CD4-positive, alpha-beta memory T cell (primary cell): ENCODE data around the gene SLC51B. TPM values are rescaled to one million over a fixed set of nuclear protein-coding genes. Genes with fewer than 3 reads are reported as not detected.
"Not testable (repeated sequence)": the region's sequence is repeated elsewhere in the genome, so short reads cannot be mapped to it uniquely, and the experiment has no call there.

Source experiments
- CTCF ChIA-PET: fragments of 350-600 bp; sonication (Branson Sonifier 250); formaldehyde crosslinking; loops from one replicate; lab custom pipeline; 2021; ENCODE audit warnings: inconsistent platforms; ENCODE audit not compliant: partially characterized antibody; lab: Charles Lee
- POLR2A ChIA-PET: fragments of 350-600 bp; sonication (Branson Sonifier 250); formaldehyde crosslinking; loops from one replicate; lab custom pipeline; 2021; ENCODE audit not compliant: partially characterized antibody; lab: Charles Lee
- DNase-seq, 5 donors: peaks; one replicate each; pipeline versions ENCODE4 v3.0.0 to v3.0.0-alpha.2; 2020 to 2022; ENCODE audit warnings: mixed read lengths in 1 of 5
- H3K27ac ChIP-seq: one replicate; pipeline ENCODE4 v1.7.0; 2013; ENCODE audit warnings: low read depth, low read length
- H3K27me3 ChIP-seq: 2 replicates; pipeline ENCODE4 v1.7.0; 2013; ENCODE audit warnings: mild to moderate bottlenecking, low read length, moderate library complexity; ENCODE audit not compliant: insufficient read depth
- H3K36me3 ChIP-seq: 2 replicates; pipeline ENCODE4 v1.7.0; 2013; ENCODE audit warnings: mild to moderate bottlenecking, low read length, moderate library complexity; ENCODE audit not compliant: insufficient read depth
- H3K4me1 ChIP-seq: 2 replicates; pipeline ENCODE4 v1.7.0; 2013; ENCODE audit warnings: mild to moderate bottlenecking, low read length, moderate library complexity; ENCODE audit not compliant: insufficient read depth
- H3K4me3 ChIP-seq, 2 donors: one replicate each; pipeline ENCODE4 v1.7.0; 2013; ENCODE audit warnings: low read length in 2 of 2, mild to moderate bottlenecking in 1 of 2
- H3K9me3 ChIP-seq, 2 donors: one replicate each; pipeline ENCODE4 v1.7.0; 2013; ENCODE audit warnings: low read length in 2 of 2, control low read depth in 1 of 2; ENCODE audit not compliant: control insufficient read depth in 1 of 2
- H3K27ac Mint-ChIP-seq, 7 donors: one replicate each; pipeline ENCODE4 v1.8.0; 2020 to 2021; ENCODE audit warnings: mixed read lengths in 7 of 7, mild to moderate bottlenecking in 6 of 7, inconsistent platforms in 3 of 7, moderate library complexity in 3 of 7
- H3K27me3 Mint-ChIP-seq, 2 donors: one replicate each; pipeline ENCODE4 v1.8.0; 2020 to 2021; ENCODE audit warnings: mixed read lengths in 2 of 2
- H3K36me3 Mint-ChIP-seq, 2 donors: one replicate each; pipeline ENCODE4 v1.8.0; 2020 to 2021; ENCODE audit warnings: mixed read lengths in 2 of 2, inconsistent platforms in 1 of 2, mild to moderate bottlenecking in 1 of 2
- H3K4me1 Mint-ChIP-seq, 4 donors: one replicate each; pipeline ENCODE4 v1.8.0; 2020 to 2021; ENCODE audit warnings: mixed read lengths in 4 of 4, mild to moderate bottlenecking in 1 of 4
- H3K4me3 Mint-ChIP-seq, 8 donors: one replicate each; pipeline ENCODE4 v1.8.0; 2020 to 2021; ENCODE audit warnings: mixed read lengths in 8 of 8, mild to moderate bottlenecking in 7 of 8, moderate library complexity in 6 of 8, inconsistent platforms in 3 of 8
- H3K9me3 Mint-ChIP-seq, 8 donors: one replicate each; pipeline ENCODE4 v1.8.0; 2020 to 2021; ENCODE audit warnings: mixed read lengths in 8 of 8, mild to moderate bottlenecking in 5 of 8, inconsistent platforms in 3 of 8, moderate library complexity in 1 of 8
- intact Hi-C: fragments of 100-400 bp; cut with micrococcal nuclease; formaldehyde crosslinking; loops from one replicate; pipeline ENCODE4 v1.15.1; 2023
- polyA plus RNA-seq, 2 donors: library from polyadenylated mRNA; unstranded; fragments of 300-500 nt; fragmentation: Illumina TruSeq; gene quantifications; one replicate each; pipeline ENCODE4 v1.2.3, GENCODE V29; 2021
- total RNA-seq, 2 experiments: library from RNA; stranded (reverse); gene quantifications; one replicate each; pipeline ENCODE4 v1.2.3, GENCODE V29; 2021

Gene SLC51B
- total and polyA plus RNA-seq, 4 experiments from 2014 or later, result not detected

DNA sequence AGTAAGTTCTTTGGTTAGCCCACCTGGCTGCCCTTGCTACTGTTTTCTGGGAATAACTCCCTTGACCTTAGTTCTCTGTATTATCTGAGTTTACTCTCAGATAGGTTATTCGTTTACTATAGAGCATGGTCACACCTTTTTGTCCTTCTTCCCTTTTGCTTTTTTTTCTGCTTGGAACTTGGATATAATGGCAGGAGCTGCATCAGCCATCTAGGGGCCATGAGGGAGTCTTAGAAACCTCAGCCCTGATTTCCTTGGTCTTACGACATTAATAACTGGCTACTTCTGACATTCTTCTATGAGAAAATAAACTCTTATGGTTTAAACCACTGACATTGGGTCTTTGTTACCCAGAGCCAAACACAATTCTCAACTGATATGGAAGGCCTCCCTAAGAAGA lies 3.4 kb upstream of the SLC51B start:
- intact Hi-C loops, result no loop called here
- POLR2A ChIA-PET, result no interaction called here
- CTCF ChIA-PET, result no interaction called here

DNA sequence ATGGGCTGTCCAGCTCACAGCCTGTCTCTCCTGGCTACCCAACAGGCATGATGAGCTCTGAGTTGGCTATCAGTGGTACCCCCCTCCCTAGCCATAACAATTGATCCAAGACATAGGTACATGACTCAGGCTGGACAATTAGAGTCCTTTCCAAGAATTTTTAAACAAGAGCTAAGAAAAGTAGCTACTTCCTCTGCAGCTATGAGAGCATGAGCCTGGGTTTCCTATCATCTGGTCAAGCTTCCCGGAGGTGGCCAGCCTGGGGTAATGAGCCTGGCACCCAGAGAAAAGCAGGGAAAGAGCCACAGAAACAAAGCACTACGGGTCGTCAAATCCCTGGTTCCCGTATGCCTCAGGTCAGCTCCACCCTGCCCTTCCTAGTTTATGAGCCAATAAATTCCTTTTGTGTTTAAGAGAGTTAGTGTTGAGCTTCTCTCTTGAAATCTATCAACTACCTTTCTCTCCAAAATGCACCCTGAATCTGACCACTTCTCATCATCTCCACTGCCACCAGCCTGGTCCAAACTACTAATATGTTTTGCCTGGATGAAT lies 2.3 kb upstream of the SLC51B start:
- no peak overlapping the region for H3K27ac Mint-ChIP-seq
- no peaks in the 10 kb centered on the region for H3K4me1 Mint-ChIP-seq
- H3K4me1 ChIP-seq, result no peaks in the 10 kb centered on the region
- intact Hi-C loops, result no loop called here
- no peak for DNase-seq
- no peak overlapping the region for H3K4me3 Mint-ChIP-seq
- H3K4me3 ChIP-seq, result no peak overlapping the region
- H3K36me3 ChIP-seq, result no peaks in the 10 kb centered on the region
- H3K36me3 Mint-ChIP-seq, result no peaks in the 10 kb centered on the region
- ChIA-PET CTCF (interaction anchor here (1.2 kb wide), 1 partner anchor 9 kb away, joined by 3 read pairs; no protein-coding TSS in a partner anchor), POLR2A (no interaction called here)
- H3K27ac ChIP-seq, result no peak overlapping the region
- H3K9me3 ChIP-seq, result no peaks in the 10 kb centered on the region
- H3K9me3 Mint-ChIP-seq, result no peaks in the 10 kb centered on the region
- no peaks in the 10 kb centered on the region for H3K27me3 ChIP-seq
- H3K27me3 Mint-ChIP-seq, result peaks cover 5 to 6% of the 10 kb centered on the region in 2 donors

More for the DNA sequence above, 3.4 kb upstream of the SLC51B start:
- H3K4me1 Mint-ChIP-seq, result no peaks in the 10 kb centered on the region
- H3K9me3 ChIP-seq, result no peaks in the 10 kb centered on the region
- H3K4me3 ChIP-seq, result no peak overlapping the region
- no peaks in the 10 kb centered on the region for H3K9me3 Mint-ChIP-seq
- no peak overlapping the region for H3K27ac ChIP-seq
- no peak overlapping the region for H3K27ac Mint-ChIP-seq
- H3K27me3 ChIP-seq, result no peaks in the 10 kb centered on the region
- no peaks in the 10 kb centered on the region for H3K4me1 ChIP-seq
- H3K36me3 Mint-ChIP-seq, result no peaks in the 10 kb centered on the region
- no peaks in the 10 kb centered on the region for H3K36me3 ChIP-seq
- DNase-seq, result no peak
- peaks cover 5 to 6% of the 10 kb centered on the region in 2 donors for H3K27me3 Mint-ChIP-seq
- H3K4me3 Mint-ChIP-seq, result no peak overlapping the region

DNA sequence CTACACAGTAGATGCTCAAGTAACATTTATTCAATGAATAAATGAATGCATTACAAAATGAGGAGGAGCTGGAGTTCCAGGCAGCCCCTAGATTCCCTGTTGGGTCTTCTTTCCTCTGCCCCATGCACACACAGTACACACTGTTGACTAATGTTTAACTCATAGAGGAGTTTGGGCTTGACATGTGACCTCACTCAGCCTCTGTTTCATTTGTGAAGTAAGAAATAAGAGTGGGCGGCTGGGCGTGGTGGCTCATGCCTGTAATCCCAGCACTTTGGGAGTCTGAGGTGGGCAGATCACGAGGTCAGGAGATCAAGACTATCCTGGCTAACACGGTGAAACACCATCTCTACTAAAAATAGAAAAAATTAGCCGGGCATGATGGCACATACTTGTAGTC lies 969 bp upstream of the SLC51B start:
- H3K36me3 ChIP-seq, H3K27me3 Mint-ChIP-seq, POLR2A ChIA-PET, H3K9me3 Mint-ChIP-seq, H3K27me3 ChIP-seq, H3K4me3 ChIP-seq, H3K4me3 Mint-ChIP-seq, H3K27ac ChIP-seq, H3K4me1 ChIP-seq, intact Hi-C loops, H3K27ac Mint-ChIP-seq, H3K9me3 ChIP-seq, DNase-seq, H3K36me3 Mint-ChIP-seq, H3K4me1 Mint-ChIP-seq: not testable (repeated sequence)
- CTCF ChIA-PET, result interaction anchor here (0.7 kb wide), 1 partner anchor 992 kb away, joined by 5 read pairs; no protein-coding TSS in a partner anchor

DNA sequence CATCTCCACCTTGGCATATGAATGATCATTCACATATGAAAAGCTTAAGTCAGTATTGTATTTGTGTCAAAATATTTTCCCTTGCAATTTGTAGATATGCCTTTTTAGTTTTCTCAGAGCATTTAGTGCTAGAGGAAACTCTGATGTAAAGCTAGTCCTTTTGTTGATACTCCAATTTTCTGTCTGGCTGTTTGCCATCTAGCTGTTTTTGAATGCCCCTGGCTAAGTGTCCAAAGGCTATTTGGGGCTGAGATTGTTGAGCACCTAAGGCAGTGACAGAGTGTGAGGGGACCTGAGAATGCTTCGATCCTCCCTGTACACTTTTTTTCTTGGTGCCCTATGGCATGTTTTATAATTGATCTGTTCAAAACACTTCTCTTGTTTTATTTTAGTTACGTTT lies 3.1 kb downstream of the SLC51B start:
- H3K9me3 Mint-ChIP-seq, result no peaks in the 10 kb centered on the region
- POLR2A ChIA-PET, result no interaction called here

DNA sequence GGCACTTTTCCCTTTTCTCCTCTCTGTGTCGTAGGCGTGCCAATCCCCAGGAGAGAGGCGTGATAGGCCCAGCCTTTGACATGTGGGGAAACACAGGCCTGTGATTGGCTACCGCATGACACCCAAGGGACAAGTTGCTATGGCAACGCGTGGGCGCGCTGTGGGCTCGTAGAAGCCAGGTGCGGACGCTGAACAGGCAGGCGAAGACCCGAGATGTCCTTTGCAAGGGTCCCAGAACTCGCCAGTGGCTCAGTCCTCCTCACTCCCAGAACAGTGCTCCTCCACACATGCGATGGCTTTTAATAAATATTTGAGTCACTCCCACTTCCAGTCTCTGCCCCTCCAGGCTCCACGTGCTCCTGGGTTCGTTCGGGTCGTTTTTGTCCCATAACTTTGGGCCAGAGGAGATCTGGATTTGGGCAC lies 4.2 kb downstream of the SLC51B start:
- peaks cover 13% of the 10 kb centered on the region for H3K4me1 ChIP-seq
- POLR2A ChIA-PET, result no interaction called here
- H3K27me3 ChIP-seq, result no peaks in the 10 kb centered on the region
- intact Hi-C loops, result no loop called here
- peak overlapping the region; percentile 11 to 19 for H3K4me3 ChIP-seq
- H3K4me3 Mint-ChIP-seq, result peak overlapping the region; percentile 64 to 88 (median 75)
- H3K9me3 ChIP-seq, result no peaks in the 10 kb centered on the region
- H3K36me3 Mint-ChIP-seq, result no peaks in the 10 kb centered on the region
- H3K4me1 Mint-ChIP-seq, result peaks cover 4 to 16% (median 10%) of the 10 kb centered on the region in 4 donors
- H3K27me3 Mint-ChIP-seq, result peaks cover 0 to 4% of the 10 kb centered on the region in 2 donors
- H3K27ac ChIP-seq, result no peak overlapping the region
- no peaks in the 10 kb centered on the region for H3K9me3 Mint-ChIP-seq
- DNase-seq, result peak; percentile 80 to 90 (median 83)
- CTCF ChIA-PET, result no interaction called here
- H3K27ac Mint-ChIP-seq, result peak overlapping the region in 6 of 7 donors; percentile 10 to 79 (median 74)
- H3K36me3 ChIP-seq, result no peaks in the 10 kb centered on the region

More for the DNA sequence above, 3.1 kb downstream of the SLC51B start:
- no peaks in the 10 kb centered on the region for H3K36me3 ChIP-seq
- DNase-seq, result no peak
- CTCF ChIA-PET, result interaction anchor here (1.0 kb wide), 1 partner anchor 24 kb away, joined by 3 read pairs; no protein-coding TSS in a partner anchor
- Mint-ChIP-seq H3K36me3 (no peaks in the 10 kb centered on the region), H3K4me3 (no peak overlapping the region), H3K27me3 (peaks cover 1 to 4% of the 10 kb centered on the region in 2 donors), H3K4me1 (peaks cover 4 to 16% (median 10%) of the 10 kb centered on the region in 4 donors), H3K27ac (no peak overlapping the region)
- no peaks in the 10 kb centered on the region for H3K9me3 ChIP-seq
- peaks cover 13% of the 10 kb centered on the region for H3K4me1 ChIP-seq
- H3K4me3 ChIP-seq, result no peak overlapping the region
- H3K27me3 ChIP-seq, result no peaks in the 10 kb centered on the region
- H3K27ac ChIP-seq, result no peak overlapping the region
- intact Hi-C loops, result no loop called here

DNA sequence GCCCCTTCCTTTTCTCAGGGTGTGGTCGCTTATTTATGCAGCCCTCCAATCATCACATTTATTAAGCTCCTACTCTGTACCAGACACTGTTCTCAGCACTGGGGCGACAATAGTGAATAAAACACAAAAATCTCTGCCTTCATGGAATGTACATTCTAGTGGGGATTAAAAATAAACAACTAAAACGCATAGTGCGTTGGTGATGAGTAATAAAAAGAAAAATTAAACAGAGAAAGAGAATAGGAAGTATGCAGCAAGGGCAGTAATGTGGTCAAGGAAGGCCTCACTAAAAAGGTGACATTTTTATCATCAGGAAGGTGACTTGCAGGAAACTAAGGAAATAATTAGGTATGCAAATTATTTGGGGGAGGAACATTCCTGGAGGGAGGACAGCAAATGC lies 5.1 kb downstream of the SLC51B start:
- Mint-ChIP-seq H3K36me3 (no peaks in the 10 kb centered on the region), H3K4me1 (peaks cover 4 to 16% (median 10%) of the 10 kb centered on the region in 4 donors), H3K27ac (peak overlapping the region in 5 of 7 donors; percentile 10 to 78 (median 23)), H3K4me3 (peak overlapping the region in 5 of 8 donors; percentile 10 to 88 (median 78)), H3K9me3 (no peaks in the 10 kb centered on the region), H3K27me3 (peaks cover 0 to 2% of the 10 kb centered on the region in 2 donors)
- ChIA-PET CTCF (interaction anchor here (0.7 kb wide), 1 partner anchor 320 kb away, joined by 3 read pairs; no protein-coding TSS in a partner anchor), POLR2A (no interaction called here)
- H3K27me3 ChIP-seq, result no peaks in the 10 kb centered on the region
- no peak for DNase-seq
- H3K36me3 ChIP-seq, result no peaks in the 10 kb centered on the region
- H3K9me3 ChIP-seq, result no peaks in the 10 kb centered on the region
- no peak overlapping the region for H3K27ac ChIP-seq
- intact Hi-C loops, result no loop called here
- H3K4me1 ChIP-seq, result peaks cover 13% of the 10 kb centered on the region
- H3K4me3 ChIP-seq, result no peak overlapping the region

DNA sequence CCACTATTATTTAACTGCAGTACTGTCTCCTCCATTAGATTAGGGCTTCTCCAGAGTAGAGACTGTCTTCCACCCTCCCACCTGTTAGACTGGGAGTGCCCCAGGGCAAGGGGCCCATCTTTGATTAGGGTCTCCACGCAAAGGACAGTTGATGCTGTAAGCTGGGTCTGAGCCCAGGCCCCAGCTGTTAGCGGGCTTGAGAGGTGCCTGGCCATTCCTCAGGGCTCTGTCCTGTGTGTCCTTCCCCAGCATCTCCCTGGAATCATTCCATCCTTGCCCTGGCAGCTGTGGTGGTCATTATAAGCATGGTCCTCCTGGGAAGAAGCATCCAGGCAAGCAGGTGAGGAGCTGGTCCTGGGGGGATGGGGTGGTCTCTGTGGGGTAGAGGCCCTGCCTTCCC lies 6.1 kb downstream of the SLC51B start:
- Histone ChIP-seq H3K27ac (no peak overlapping the region), H3K36me3 (no peaks in the 10 kb centered on the region), H3K4me3 (no peak overlapping the region), H3K27me3 (no peaks in the 10 kb centered on the region), H3K4me1 (peaks cover 13% of the 10 kb centered on the region), H3K9me3 (no peaks in the 10 kb centered on the region)
- intact Hi-C loops, result no loop called here
- POLR2A ChIA-PET, result no interaction called here
- Mint-ChIP-seq H3K4me1 (peaks cover 4 to 16% (median 10%) of the 10 kb centered on the region in 4 donors), H3K9me3 (no peaks in the 10 kb centered on the region), H3K36me3 (no peaks in the 10 kb centered on the region), H3K27me3 (peaks cover 0 to 2% of the 10 kb centered on the region in 2 donors), H3K4me3 (no peak overlapping the region), H3K27ac (peak overlapping the region in 1 of 7 donors; percentile 22)
- no peak for DNase-seq
- CTCF ChIA-PET, result no interaction called here
